ENCODE measurements around the gene EEFSEC. TPM values are rescaled to one million over a fixed set of nuclear protein-coding genes. Genes with fewer than 3 reads are reported as not detected.

The EEFSEC gene
- total RNA-seq, 1 donor from 2014 or later: 22.0 TPM

DNA sequence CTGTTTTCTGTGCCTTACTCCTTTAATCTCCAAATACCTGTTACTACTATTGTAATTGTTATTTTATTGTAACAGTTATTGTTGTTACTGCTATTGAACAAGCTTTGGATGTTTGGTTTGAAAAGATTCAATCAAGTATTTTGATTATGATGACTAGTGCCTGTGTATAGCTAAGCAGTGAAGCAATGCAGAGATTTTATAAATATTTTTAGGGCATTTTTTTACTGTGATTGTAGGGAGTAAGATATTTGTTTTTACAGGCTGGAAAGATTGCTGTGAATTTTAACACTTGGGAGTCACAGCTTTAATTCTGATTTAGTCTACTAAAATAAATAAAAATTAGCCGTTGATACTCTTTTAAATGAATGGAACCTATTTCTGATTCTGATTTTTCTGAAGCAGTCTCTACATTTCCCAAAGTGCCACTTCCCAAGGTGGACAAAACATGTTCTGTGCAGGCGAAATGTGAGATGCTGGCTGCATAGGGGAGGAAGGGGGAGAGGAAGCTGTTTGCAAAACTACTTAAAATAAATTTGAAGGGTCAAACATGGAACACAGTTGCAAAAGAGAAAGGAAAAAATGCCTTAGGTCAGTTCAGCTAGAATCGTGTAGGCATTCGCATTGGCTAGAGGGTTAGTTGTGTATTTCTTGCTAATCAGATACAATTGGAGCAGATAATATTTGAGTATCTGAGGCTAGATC, 25.7 kb downstream of the EEFSEC start:
- peaks cover 13% of the 10 kb centered on the region for H3K4me1 Mint-ChIP-seq (ENCODE audit: low read depth)
- H3K27ac Mint-ChIP-seq: no peak overlapping the region
- H3K36me3 Mint-ChIP-seq (ENCODE audit: low read depth): no peaks in the 10 kb centered on the region
- H3K9me3 Mint-ChIP-seq: no peaks in the 10 kb centered on the region
- no peak overlapping the region for H3K4me3 Mint-ChIP-seq (ENCODE audit: low read depth)
- intact Hi-C loops (cut with micrococcal nuclease): no loop called here
- H3K27me3 Mint-ChIP-seq (ENCODE audit: low read depth): no peaks in the 10 kb centered on the region
- DNase-seq (ENCODE audit: low spot score): no peak

- intact Hi-C loops (cut with micrococcal nuclease): no loop called here
- H3K4me3 Mint-ChIP-seq (ENCODE audit: low read depth): no peak overlapping the region
- no peak overlapping the region for H3K27ac Mint-ChIP-seq
- no peaks in the 10 kb centered on the region for H3K36me3 Mint-ChIP-seq (ENCODE audit: low read depth)
- peaks cover 13% of the 10 kb centered on the region for H3K4me1 Mint-ChIP-seq (ENCODE audit: low read depth)
- no peak for DNase-seq (ENCODE audit: low spot score)
- no peaks in the 10 kb centered on the region for H3K9me3 Mint-ChIP-seq
- no peaks in the 10 kb centered on the region for H3K27me3 Mint-ChIP-seq (ENCODE audit: low read depth)
These were observed 26.2 kb downstream of the EEFSEC start for GRCh38 chr3:128179484-128179819.

- H3K9me3 Mint-ChIP-seq: no peaks in the 10 kb centered on the region
- no peak for DNase-seq (ENCODE audit: low spot score)
- peaks cover 13% of the 10 kb centered on the region for H3K4me1 Mint-ChIP-seq (ENCODE audit: low read depth)
- H3K4me3 Mint-ChIP-seq (ENCODE audit: low read depth): no peak overlapping the region
- no peaks in the 10 kb centered on the region for H3K36me3 Mint-ChIP-seq (ENCODE audit: low read depth)
- H3K27me3 Mint-ChIP-seq (ENCODE audit: low read depth): no peaks in the 10 kb centered on the region
- intact Hi-C loops (cut with micrococcal nuclease): no loop called here
- no peak overlapping the region for H3K27ac Mint-ChIP-seq
These were observed 27.2 kb downstream of the EEFSEC start for GRCh38 chr3:128180436-128180835.

GRCh38 chr3:128180913-128181312, 27.6 kb downstream of the EEFSEC start:
- Mint-ChIP-seq H3K4me3 (ENCODE audit: low read depth) (no peak overlapping the region), H3K9me3 (no peaks in the 10 kb centered on the region), H3K27ac (no peak overlapping the region), H3K4me1 (ENCODE audit: low read depth) (peaks cover 13% of the 10 kb centered on the region), H3K27me3 (ENCODE audit: low read depth) (no peaks in the 10 kb centered on the region), H3K36me3 (ENCODE audit: low read depth) (no peaks in the 10 kb centered on the region)
- DNase-seq (ENCODE audit: low spot score): no peak
- intact Hi-C loops (cut with micrococcal nuclease): no loop called here

DNA sequence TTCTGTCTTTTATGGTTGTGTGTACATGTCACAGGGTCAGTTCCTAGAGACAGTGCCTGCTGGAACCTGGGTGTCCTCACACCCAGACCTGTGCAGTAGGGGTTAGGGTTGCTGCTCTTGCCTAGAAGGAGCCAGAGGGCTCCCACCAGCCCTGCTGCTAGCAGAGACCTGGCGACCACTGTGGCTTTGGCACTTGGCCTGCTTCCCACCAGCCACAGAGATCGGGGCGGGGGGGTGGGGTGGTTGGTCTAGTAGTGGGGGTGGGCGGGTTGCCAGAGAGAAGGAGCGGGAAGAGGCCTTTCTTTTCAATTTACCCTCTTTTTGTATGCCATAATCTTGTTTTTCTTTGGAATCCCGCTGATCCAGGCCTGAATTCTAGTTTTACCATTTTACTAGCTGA, 29.4 kb downstream of the EEFSEC start:
- H3K9me3 Mint-ChIP-seq: no peaks in the 10 kb centered on the region

GRCh38 chr3:128185630-128186447, 32.6 kb downstream of the EEFSEC start:
- no peaks in the 10 kb centered on the region for H3K36me3 Mint-ChIP-seq (ENCODE audit: low read depth)
- no peak overlapping the region for H3K4me3 Mint-ChIP-seq (ENCODE audit: low read depth)

More for the DNA sequence above, 29.4 kb downstream of the EEFSEC start:
- Mint-ChIP-seq H3K4me3 (ENCODE audit: low read depth) (no peak overlapping the region), H3K4me1 (ENCODE audit: low read depth) (peaks cover 14% of the 10 kb centered on the region), H3K27ac (no peak overlapping the region), H3K27me3 (ENCODE audit: low read depth) (no peaks in the 10 kb centered on the region), H3K36me3 (ENCODE audit: low read depth) (no peaks in the 10 kb centered on the region)
- intact Hi-C loops (cut with micrococcal nuclease): no loop called here
- DNase-seq (ENCODE audit: low spot score): no peak

GRCh38 chr3:128187495-128187894, 34.2 kb downstream of the EEFSEC start:
- intact Hi-C loops (cut with micrococcal nuclease): no loop called here
- DNase-seq (ENCODE audit: low spot score): no peak
- Mint-ChIP-seq H3K27ac (no peak overlapping the region), H3K36me3 (ENCODE audit: low read depth) (no peaks in the 10 kb centered on the region), H3K27me3 (ENCODE audit: low read depth) (no peaks in the 10 kb centered on the region), H3K4me1 (ENCODE audit: low read depth) (peaks cover 10% of the 10 kb centered on the region), H3K9me3 (no peaks in the 10 kb centered on the region), H3K4me3 (ENCODE audit: low read depth) (no peak overlapping the region)

More at GRCh38 chr3:128185630-128186447, 32.6 kb downstream of the EEFSEC start:
- DNase-seq (ENCODE audit: low spot score): no peak
- Mint-ChIP-seq H3K4me1 (ENCODE audit: low read depth) (peaks cover 13% of the 10 kb centered on the region), H3K27ac (no peak overlapping the region), H3K9me3 (no peaks in the 10 kb centered on the region), H3K27me3 (ENCODE audit: low read depth) (no peaks in the 10 kb centered on the region)
- intact Hi-C loops (cut with micrococcal nuclease): no loop called here

GRCh38 chr3:128188326-128188725, 35.0 kb downstream of the EEFSEC start:
- no peak for DNase-seq (ENCODE audit: low spot score)
- intact Hi-C loops (cut with micrococcal nuclease): no loop called here

DNA sequence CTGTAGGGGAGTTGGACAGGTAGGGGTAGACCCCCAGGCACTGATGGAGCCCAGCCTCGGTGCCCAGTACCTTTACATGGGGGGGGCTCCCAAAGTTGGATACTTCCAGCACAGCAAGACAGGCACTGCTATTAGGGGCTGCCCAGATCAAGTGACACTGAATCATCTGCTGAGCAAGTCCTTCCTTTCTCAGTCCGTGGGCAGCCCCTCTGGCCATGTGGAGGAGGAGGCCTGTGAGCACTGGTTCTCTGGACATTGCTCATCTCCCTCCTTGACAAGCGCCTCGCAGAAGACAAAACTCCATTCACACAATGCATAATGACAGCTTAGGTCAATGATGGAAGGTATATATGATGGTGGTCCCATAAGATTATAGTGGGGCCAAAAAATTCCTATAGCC, 35.7 kb downstream of the EEFSEC start:
- no peak overlapping the region for H3K4me3 Mint-ChIP-seq (ENCODE audit: low read depth)
- DNase-seq (ENCODE audit: low spot score): no peak
- H3K4me1 Mint-ChIP-seq (ENCODE audit: low read depth): peaks cover 9% of the 10 kb centered on the region
- no peaks in the 10 kb centered on the region for H3K27me3 Mint-ChIP-seq (ENCODE audit: low read depth)
- no peaks in the 10 kb centered on the region for H3K9me3 Mint-ChIP-seq
- intact Hi-C loops (cut with micrococcal nuclease): no loop called here
- no peaks in the 10 kb centered on the region for H3K36me3 Mint-ChIP-seq (ENCODE audit: low read depth)
- no peak overlapping the region for H3K27ac Mint-ChIP-seq

More at GRCh38 chr3:128188326-128188725, 35.0 kb downstream of the EEFSEC start:
- H3K36me3 Mint-ChIP-seq (ENCODE audit: low read depth): no peaks in the 10 kb centered on the region
- peaks cover 9% of the 10 kb centered on the region for H3K4me1 Mint-ChIP-seq (ENCODE audit: low read depth)
- no peaks in the 10 kb centered on the region for H3K27me3 Mint-ChIP-seq (ENCODE audit: low read depth)
- no peaks in the 10 kb centered on the region for H3K9me3 Mint-ChIP-seq
- H3K4me3 Mint-ChIP-seq (ENCODE audit: low read depth): no peak overlapping the region
- no peak overlapping the region for H3K27ac Mint-ChIP-seq

DNA sequence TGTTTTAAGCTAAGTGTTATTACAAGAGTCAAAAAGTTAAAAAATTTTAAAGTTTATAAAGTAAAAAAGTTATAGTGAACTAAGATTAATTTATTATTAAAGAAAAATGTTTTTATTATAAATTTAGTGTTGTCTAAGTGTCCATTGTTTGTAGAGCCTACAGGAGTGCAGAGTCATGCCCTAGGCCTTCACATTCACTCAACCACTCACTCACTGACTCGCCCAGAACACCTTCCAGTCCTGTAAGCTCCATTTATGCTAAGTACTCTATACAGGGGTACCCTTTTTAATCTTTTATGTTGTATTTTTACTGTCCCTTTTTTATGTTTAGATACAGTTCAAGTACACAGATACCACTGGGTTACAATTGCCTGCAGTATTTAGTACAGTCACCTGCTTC, 37.2 kb downstream of the EEFSEC start:
- Mint-ChIP-seq H3K27ac (no peak overlapping the region), H3K9me3 (no peaks in the 10 kb centered on the region), H3K4me3 (ENCODE audit: low read depth) (no peak overlapping the region), H3K27me3 (ENCODE audit: low read depth) (no peaks in the 10 kb centered on the region), H3K4me1 (ENCODE audit: low read depth) (peaks cover 9% of the 10 kb centered on the region), H3K36me3 (ENCODE audit: low read depth) (no peaks in the 10 kb centered on the region)
- no peak for DNase-seq (ENCODE audit: low spot score)
- intact Hi-C loops (cut with micrococcal nuclease): no loop called here

GRCh38 chr3:128192131-128192530, 38.9 kb downstream of the EEFSEC start:
- Mint-ChIP-seq H3K36me3 (ENCODE audit: low read depth) (no peaks in the 10 kb centered on the region), H3K4me1 (ENCODE audit: low read depth) (peaks cover 5% of the 10 kb centered on the region), H3K27me3 (ENCODE audit: low read depth) (no peaks in the 10 kb centered on the region), H3K9me3 (no peaks in the 10 kb centered on the region), H3K27ac (no peak overlapping the region), H3K4me3 (ENCODE audit: low read depth) (no peak overlapping the region)
- intact Hi-C loops (cut with micrococcal nuclease): no loop called here
- DNase-seq (ENCODE audit: low spot score): no peak

DNA sequence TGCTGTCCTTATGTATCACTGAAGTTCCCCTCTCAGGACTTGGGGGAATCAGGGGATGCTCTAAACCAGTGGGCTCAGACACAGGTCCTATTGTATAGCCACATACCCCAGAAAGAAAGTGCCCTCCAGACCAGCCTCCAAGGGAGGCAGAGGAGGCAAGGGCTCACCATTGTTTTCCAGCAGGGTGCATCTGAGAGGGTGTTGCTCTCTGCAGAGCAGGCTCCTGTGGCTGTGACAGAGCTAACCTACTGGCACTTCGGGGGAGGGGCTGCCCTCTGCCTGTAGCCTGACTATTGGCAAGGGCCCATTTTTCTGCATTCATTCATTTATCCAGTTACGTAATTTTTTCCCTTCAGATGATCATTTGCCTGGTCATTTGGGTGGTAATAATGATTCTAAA, 39.9 kb downstream of the EEFSEC start:
- H3K27ac Mint-ChIP-seq: no peak overlapping the region
- no peaks in the 10 kb centered on the region for H3K36me3 Mint-ChIP-seq (ENCODE audit: low read depth)
- no peaks in the 10 kb centered on the region for H3K27me3 Mint-ChIP-seq (ENCODE audit: low read depth)
- H3K4me1 Mint-ChIP-seq (ENCODE audit: low read depth): peaks cover 3% of the 10 kb centered on the region
- no peak for DNase-seq (ENCODE audit: low spot score)
- no peak overlapping the region for H3K4me3 Mint-ChIP-seq (ENCODE audit: low read depth)
- no peaks in the 10 kb centered on the region for H3K9me3 Mint-ChIP-seq
- intact Hi-C loops (cut with micrococcal nuclease): no loop called here

DNA sequence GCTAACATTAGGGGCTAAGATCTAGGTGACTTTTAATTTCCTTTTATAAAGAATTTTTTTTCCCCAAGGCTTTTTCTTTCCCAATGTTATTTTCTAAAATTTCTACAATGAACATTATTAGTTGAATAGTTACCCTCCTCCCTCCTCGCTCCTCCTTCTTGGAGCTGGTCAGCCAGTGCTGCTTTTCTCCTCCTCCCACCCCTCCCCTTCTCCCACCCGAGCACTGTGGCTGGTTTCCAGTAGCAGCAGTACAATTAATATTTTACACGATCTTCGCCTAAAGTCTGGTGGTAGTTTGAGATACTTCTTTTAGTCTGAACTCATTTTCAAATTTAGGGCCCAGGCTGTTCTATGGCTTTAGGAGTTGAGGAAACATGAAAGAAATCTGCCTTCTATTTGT, 41.6 kb downstream of the EEFSEC start:
- H3K4me3 Mint-ChIP-seq (ENCODE audit: low read depth): no peak overlapping the region
- H3K36me3 Mint-ChIP-seq (ENCODE audit: low read depth): no peaks in the 10 kb centered on the region
- H3K27ac Mint-ChIP-seq: no peak overlapping the region
- DNase-seq (ENCODE audit: low spot score): no peak
- intact Hi-C loops (cut with micrococcal nuclease): no loop called here
- peaks cover 6% of the 10 kb centered on the region for H3K4me1 Mint-ChIP-seq (ENCODE audit: low read depth)
- H3K9me3 Mint-ChIP-seq: no peaks in the 10 kb centered on the region
- no peaks in the 10 kb centered on the region for H3K27me3 Mint-ChIP-seq (ENCODE audit: low read depth)
